Measurements from ENCODE around the gene EVL.

The EVL gene

GRCh38 chr14:100104006-100104352, 38.8 kb downstream of the EVL start:
- H3K27me3 Mint-ChIP-seq (ENCODE audit: low read depth) = no peaks in the 10 kb centered on the region
- H3K9me3 Mint-ChIP-seq = no peaks in the 10 kb centered on the region
- peaks cover 33% of the 10 kb centered on the region for H3K4me1 Mint-ChIP-seq
- H3K4me3 Mint-ChIP-seq = no peak overlapping the region
- no peak for TF ChIP-seq CTCF (IDR thresholded peaks at IDR 0.05; ENCODE audit: unreplicated experiment in 3 of 3)
- H3K36me3 Mint-ChIP-seq (ENCODE audit: low read depth) = peaks cover 15% of the 10 kb centered on the region
- peak overlapping the region; percentile 37 to 70 (median 64) for H3K27ac Mint-ChIP-seq

GRCh38 chr14:100104523-100105300, 39.5 kb downstream of the EVL start:
- Mint-ChIP-seq H3K9me3 (no peaks in the 10 kb centered on the region), H3K27ac (peak overlapping the region; percentile 37 to 70 (median 64)), H3K4me1 (peaks cover 33% of the 10 kb centered on the region), H3K27me3 (ENCODE audit: low read depth) (no peaks in the 10 kb centered on the region), H3K4me3 (no peak overlapping the region), H3K36me3 (ENCODE audit: low read depth) (peaks cover 15% of the 10 kb centered on the region)
- TF ChIP-seq CTCF (IDR thresholded peaks at IDR 0.05; ENCODE audit: unreplicated experiment in 3 of 3) = no peak

GRCh38 chr14:100105357-100106169, 40.3 kb downstream of the EVL start:
- no peak for TF ChIP-seq CTCF (IDR thresholded peaks at IDR 0.05; ENCODE audit: unreplicated experiment in 3 of 3)
- no peaks in the 10 kb centered on the region for H3K27me3 Mint-ChIP-seq (ENCODE audit: low read depth)
- peaks cover 28% of the 10 kb centered on the region for H3K4me1 Mint-ChIP-seq
- H3K9me3 Mint-ChIP-seq = no peaks in the 10 kb centered on the region
- no peak overlapping the region for H3K27ac Mint-ChIP-seq
- peaks cover 11% of the 10 kb centered on the region for H3K36me3 Mint-ChIP-seq (ENCODE audit: low read depth)
- H3K4me3 Mint-ChIP-seq = no peak overlapping the region

GRCh38 chr14:100106250-100107112, 41.3 kb downstream of the EVL start:
- no peaks in the 10 kb centered on the region for H3K27me3 Mint-ChIP-seq (ENCODE audit: low read depth)
- H3K4me3 Mint-ChIP-seq = no peak overlapping the region
- H3K36me3 Mint-ChIP-seq (ENCODE audit: low read depth) = peaks cover 11% of the 10 kb centered on the region
- H3K9me3 Mint-ChIP-seq = no peaks in the 10 kb centered on the region
- H3K27ac Mint-ChIP-seq = no peak overlapping the region
- peaks cover 28% of the 10 kb centered on the region for H3K4me1 Mint-ChIP-seq
- TF ChIP-seq CTCF (IDR thresholded peaks at IDR 0.05; ENCODE audit: unreplicated experiment in 3 of 3) = no peak

GRCh38 chr14:100107236-100107635, 42.0 kb downstream of the EVL start:
- no peaks in the 10 kb centered on the region for H3K9me3 Mint-ChIP-seq
- no peak for TF ChIP-seq CTCF (IDR thresholded peaks at IDR 0.05; ENCODE audit: unreplicated experiment in 3 of 3)
- no peak overlapping the region for H3K4me3 Mint-ChIP-seq
- H3K4me1 Mint-ChIP-seq = peaks cover 35% of the 10 kb centered on the region
- H3K27me3 Mint-ChIP-seq (ENCODE audit: low read depth) = no peaks in the 10 kb centered on the region
- no peak overlapping the region for H3K27ac Mint-ChIP-seq
- H3K36me3 Mint-ChIP-seq (ENCODE audit: low read depth) = peaks cover 11% of the 10 kb centered on the region

Data from nephron (organoid).